NCI-H2196 (cell line): ENCODE measurements around the gene DIDO1.
A peak's percentile ranks its signal among the peaks of the same experiment; 100 is the strongest.

Source experiments
- DNase-seq: peaks from one replicate; lab custom pipeline; 2025; ENCODE audit not compliant: unreplicated experiment; lab: John Stamatoyannopoulos, UW

Gene DIDO1

GRCh38 chr20:62880935-62881661, 45.2 kb downstream of the DIDO1 start:
- no peak for DNase-seq

DNA sequence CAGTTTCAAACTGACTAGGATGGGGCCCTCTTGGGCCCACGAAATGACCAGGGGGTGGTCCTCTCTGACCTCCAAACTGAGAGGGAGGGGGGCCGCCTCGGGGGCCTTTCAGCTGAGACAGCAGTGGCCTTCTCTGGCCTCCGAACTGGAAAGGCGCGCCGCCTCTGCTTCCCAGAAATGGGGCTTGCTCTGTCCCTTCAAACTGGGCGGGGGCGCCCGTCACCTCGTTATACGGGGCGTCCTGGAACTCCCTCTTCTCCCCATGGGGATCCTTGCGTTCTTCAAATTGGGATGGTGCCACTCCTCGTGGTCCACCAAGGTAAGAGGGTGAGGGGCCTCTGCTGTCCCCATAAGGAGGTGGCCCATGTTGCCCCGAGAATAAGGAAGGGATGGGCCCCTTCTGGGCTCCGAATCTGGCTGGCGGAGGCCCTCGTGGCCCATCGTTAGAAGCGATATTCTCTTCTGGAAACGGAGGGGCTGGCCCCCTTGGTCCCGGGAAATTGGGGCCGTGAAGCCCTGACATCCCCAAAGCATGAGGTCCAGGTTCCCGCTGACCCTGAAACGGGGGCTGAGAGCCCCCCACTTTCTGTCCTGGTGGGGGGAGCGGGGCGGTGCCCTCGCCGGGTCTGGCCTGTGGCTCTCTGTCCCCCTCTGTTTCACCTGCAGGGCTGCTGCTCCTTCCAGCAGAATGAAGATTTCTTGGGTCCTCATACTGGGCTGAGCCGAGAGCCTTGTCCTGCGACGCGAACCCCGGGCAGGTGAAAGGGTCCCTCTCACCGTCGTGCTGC, 46.0 kb downstream of the DIDO1 start:
- no peak for DNase-seq

GRCh38 chr20:62879275-62880146, 46.8 kb downstream of the DIDO1 start:
- no peak for DNase-seq

- no peak for DNase-seq
Observed at GRCh38 chr20:62878244-62879038, 47.9 kb downstream of the DIDO1 start.

GRCh38 chr20:62876902-62877816, 49.1 kb downstream of the DIDO1 start:
- DNase-seq, result no peak

DNA sequence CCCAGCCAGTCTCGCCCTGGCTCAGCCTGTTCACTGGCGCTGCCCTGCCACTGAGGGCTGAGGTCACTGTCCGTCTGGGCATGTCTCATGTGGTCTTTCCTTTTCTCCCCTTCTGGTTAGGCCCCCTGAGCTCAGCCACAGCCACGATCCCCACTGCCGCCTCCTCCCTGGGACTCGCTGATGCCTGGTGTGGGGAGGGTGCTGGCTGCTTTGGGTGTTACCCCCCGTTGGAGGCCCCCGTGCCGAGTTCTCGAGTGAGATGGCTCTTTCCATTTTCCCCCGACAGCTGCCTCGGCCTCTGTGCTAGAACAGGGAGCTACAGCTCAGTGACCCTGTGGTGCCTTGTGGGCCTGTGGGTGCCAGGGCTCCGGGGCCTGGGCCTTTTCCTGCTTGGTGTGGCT, 49.8 kb downstream of the DIDO1 start:
- DNase-seq, result no peak

DNA sequence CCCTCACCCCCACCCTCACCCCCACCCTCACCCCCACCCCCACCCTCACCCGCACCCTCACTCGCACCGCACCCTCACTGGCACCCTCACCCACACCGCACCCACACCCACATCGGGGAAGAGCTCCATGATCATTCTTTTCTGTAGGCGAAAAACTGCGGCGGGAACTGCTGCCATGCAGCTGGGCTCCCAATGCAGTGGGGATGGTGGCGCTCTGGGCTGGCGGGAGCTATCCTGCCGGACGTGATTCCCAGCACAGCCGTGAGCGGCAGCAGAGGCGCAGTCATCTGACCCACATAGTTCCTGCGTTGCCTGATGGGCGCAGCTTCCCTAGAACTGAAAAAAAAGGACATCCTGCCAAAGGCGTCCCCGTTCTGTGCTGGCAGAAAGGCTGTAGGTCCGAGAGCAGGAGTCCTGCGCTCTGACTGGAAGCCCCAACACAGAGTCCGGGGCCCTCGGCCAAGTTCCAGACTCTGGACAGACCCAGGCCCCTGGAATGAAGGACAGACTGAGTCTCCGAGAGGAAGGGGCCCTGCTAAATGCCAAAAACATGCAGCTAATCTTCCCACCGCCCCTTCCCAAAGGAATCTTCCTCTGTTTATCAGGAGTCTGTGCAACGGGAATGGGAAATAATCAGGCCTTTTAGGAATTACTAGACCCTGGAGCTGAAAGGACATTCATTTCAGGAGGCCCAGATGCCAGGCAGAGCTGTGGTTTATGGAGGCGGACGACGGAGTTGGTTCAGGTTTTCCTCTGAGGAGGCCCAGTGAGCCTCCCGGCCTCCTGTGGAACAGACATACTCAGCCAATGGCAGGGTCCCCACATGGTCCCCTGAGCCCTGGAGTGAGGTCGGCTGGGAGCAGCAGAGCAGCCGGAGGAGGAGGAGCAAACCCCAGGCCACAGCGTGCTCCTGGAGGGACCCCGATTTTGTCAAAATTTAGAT, 50.6 kb downstream of the DIDO1 start:
- peak; percentile 92 for DNase-seq

DNA sequence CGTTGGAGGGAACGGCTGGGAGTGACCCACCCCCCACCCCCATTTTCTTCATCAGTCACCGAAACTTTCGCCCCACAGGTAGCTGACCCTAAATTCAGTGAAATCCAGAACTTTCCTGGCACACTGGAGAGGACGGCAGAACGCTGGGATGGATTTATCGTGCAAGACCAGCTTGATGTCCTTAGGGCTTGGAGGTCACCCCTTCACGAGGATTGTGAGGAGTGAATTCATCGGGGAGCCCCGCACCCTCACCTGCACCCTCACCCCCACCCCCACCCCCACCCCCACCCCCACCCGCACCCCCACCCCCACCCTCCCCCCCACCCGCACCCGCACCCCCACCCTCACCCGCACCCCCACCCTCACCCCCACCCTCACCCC, 51.4 kb downstream of the DIDO1 start:
- DNase-seq, result peak; percentile 33

DNA sequence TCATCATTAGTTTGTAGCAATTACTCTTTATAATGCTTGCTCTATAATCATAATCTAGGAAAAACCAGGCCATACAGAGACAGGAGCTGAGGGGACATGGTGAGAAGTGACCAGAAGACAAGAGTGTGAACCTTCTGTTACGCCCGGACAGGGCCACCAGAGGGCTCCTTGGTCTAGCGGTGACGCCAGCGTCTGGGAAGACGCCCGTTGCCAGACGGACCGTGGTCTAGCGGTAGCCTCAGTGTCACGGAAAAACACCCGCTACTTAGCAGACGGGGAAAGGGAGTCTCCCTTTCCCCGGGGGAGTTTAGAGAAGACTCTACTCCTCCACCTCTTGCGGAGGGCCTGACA, 52.6 kb downstream of the DIDO1 start:
- DNase-seq, result peak; percentile 56

- no peak for DNase-seq
Observed at GRCh38 chr20:62873280-62873679, 53.0 kb downstream of the DIDO1 start.

DNA sequence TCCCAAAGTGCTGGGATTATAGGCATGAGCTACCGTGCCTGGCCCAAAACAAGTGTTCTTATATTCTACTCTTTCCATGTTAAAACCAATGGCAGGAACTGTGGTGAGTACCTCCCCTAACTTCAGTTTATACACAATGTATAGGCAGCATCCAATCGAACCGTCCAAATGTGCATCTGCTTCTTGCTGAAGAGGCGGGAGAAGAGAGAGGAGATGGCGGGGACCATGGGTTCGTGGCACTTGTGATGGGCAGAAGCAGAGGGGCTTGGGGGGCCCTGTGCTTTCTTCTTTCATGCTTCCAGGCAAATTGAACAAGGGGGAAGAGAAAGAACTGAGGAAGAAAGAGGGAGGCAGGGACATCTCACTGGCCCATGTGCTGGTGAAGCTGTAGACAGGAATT, 53.4 kb downstream of the DIDO1 start:
- DNase-seq, result no peak

DNA sequence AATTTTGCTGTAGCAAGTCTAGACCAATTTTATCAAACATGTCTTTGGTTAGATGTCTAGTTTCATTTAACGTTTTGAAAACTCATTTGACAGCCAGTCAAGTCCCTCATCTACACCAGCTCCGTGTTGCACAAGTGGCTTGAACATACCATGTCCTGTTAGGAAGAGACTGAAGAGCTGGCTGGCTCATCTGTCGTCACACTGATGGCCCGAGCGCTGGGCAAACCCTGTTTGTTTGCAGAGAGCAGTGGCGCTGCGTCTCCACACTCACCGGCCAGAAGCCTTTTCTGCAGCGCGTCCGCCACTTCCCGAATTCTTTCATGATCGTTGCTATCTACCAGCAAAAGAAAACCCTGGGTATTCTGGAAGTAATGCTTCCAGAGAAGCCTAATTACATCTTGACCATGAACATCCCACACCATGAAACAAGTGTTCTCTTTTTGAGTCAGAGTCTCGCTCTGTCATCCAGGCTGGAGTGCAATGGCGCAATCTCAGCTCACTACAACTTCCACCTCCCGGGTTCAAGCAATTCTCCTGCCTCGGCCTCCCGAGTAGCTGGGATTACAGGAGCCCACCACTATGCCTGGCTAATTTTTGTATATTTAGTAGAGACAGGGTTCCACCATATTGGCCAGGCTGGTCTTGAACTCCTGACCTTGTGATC, 54.0 kb downstream of the DIDO1 start:
- DNase-seq, result no peak

DNA sequence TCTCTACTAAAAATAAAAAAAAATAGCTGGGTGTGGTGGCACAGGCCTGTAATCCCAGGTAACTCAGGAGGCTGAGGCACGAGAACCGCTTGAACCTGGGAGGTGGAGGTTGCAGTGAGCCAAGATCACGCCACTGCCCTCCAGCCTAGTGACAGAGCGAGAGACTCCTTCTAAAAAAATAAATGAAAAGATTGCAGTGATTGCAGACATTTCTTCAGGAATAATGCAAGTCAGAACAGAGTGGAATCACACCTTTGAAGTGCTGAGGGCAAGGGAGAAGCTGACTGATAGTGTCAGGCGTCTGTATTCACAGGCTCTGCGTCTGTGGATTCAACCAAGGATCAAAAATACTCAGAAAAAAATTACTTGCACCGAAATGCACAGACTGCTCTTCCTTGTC, 62.1 kb downstream of the DIDO1 start:
- DNase-seq, result no peak

GRCh38 chr20:62861726-62862336, 64.5 kb downstream of the DIDO1 start, which contains the start of gene TCFL5:
TCFL5 (minus strand) TSS chr20:62861822; CDS start chr20:62861670, 152 bp downstream.
- peak; percentile 91 for DNase-seq

DNA sequence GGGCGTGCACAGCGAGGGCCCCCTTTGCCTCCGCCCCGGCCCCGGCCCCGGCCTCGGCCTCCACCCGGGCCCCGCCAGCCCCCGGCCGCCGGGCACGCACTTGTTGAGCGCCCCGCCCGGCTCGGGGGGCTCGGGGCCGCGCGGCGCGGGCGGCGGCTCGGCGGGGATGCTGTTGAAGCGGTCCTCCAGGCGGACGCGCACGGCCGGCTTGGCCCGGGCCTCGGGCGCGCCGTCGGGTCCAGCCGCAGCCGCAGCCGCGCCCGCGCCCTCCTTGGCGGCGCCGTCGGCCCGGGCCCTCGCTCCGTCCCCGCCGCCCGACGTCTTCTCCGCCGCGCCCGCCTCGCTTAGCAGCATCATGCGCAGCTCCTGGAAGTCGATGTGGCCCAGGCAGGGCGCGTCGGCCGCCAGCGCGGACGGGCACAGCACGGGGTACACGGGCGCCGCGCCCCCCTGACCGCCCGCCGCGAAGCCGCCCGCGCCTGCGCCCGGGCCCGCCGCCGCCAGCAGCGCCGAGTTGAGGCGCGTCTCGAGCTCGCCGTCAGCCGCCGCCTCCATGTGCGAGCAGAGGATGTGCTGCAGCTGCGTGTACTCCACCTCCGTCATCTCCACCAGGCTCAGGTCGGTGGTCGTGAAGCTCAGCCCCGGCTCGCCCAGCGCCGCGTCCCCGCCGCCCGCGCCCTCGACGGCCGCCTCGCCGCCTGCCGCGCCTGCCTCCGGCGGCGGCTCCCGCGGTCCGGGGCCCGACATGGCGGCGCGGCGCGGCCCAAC, 65.2 kb downstream of the DIDO1 start:
- peak; percentile 12 for DNase-seq

DNA sequence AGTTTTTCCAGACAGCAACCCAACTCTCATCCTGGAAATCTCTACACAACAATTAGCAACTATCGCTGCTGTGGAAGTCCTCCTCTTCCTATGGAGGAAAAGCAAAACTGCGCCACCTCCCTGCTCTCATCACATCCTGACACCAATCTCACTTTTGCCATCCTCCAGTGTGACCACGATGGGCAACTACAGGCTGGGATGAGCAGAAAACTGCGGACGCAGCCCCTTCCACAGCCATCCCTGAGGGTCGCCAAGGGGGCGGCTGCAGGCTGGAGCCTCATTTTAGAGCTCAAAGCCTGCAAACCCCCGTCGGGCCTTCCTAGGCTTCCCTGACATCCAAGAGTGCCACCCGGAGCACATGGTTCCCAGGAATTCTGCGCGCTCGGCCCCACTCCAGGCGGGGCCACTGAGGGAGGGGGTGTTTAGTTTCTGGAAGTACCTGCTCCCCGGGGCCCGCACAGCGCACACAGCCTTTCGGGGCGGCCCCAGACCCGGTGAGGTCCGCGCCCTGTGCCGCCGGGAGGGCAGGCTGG, 65.8 kb downstream of the DIDO1 start:
- no peak for DNase-seq

- no peak for DNase-seq
Observed at GRCh38 chr20:62859721-62860120, 66.6 kb downstream of the DIDO1 start.
